HepG2 (cell line): ENCODE data around the gene MTX1. TPM values are rescaled to one million over a fixed set of nuclear protein-coding genes. Genes with fewer than 3 reads are reported as not detected.

Experiments
- BRCA1 ChIP-seq: sonication (generic); formaldehyde crosslinking; IDR thresholded peaks from 2 replicates; pipeline ENCODE4 v1.4.0; 2020; ENCODE audit warnings: missing genetic modification reagents
- GABPA ChIP-seq, 2 experiments: IDR thresholded peaks; 2 replicates each; pipeline ENCODE4 v1.6.1; 2011 to 2016; ENCODE audit warnings: low read depth in 2 of 2, low read length in 1 of 2, missing biosample characterization in 1 of 2, missing genetic modification characterization in 1 of 2
- HMGXB3 ChIP-seq: sonication (generic); formaldehyde crosslinking; IDR thresholded peaks from 2 replicates; pipeline ENCODE4 v1.4.0; 2020; ENCODE audit warnings: missing genetic modification reagents, borderline replicate concordance
- HOXD1 ChIP-seq: sonication (generic); formaldehyde crosslinking; IDR thresholded peaks from 2 replicates; pipeline ENCODE4 v1.5.0; 2020; ENCODE audit warnings: missing genetic modification reagents
- KDM5A ChIP-seq: fragments of 200-600 bp; sonication (generic); IDR thresholded peaks from 2 replicates; pipeline ENCODE4 v1.7.0; 2018; ENCODE audit warnings: antibody characterized with exemption, mild to moderate bottlenecking, low read length, borderline replicate concordance
- NR2C2 ChIP-seq: sonication (generic); formaldehyde crosslinking; IDR thresholded peaks from 2 replicates; pipeline ENCODE4 v1.4.0; 2020; ENCODE audit warnings: missing genetic modification reagents, mild to moderate bottlenecking, moderate library complexity, borderline replicate concordance
- TSC22D2 ChIP-seq: sonication (generic); formaldehyde crosslinking; IDR thresholded peaks from 2 replicates; pipeline ENCODE4 v1.5.1; 2020; ENCODE audit warnings: missing genetic modification reagents, mild to moderate bottlenecking, borderline replicate concordance
- XBP1 ChIP-seq: sonication (generic); formaldehyde crosslinking; IDR thresholded peaks from 2 replicates; pipeline ENCODE4 v1.5.0; 2020; ENCODE audit warnings: missing genetic modification reagents
- ZBTB1 ChIP-seq: sonication (generic); formaldehyde crosslinking; IDR thresholded peaks from 2 replicates; pipeline ENCODE4 v1.4.0; 2020; ENCODE audit warnings: missing genetic modification reagents, borderline replicate concordance
- ZNF530 ChIP-seq: sonication (generic); formaldehyde crosslinking; IDR thresholded peaks from 2 replicates; pipeline ENCODE4 v1.5.0; 2020; ENCODE audit warnings: low read depth, mild to moderate bottlenecking, missing genetic modification reagents
- polyA plus RNA-seq, 8 experiments: library from polyadenylated mRNA; depleted of rRNA in 3 of 8; stranded (reverse) in 7 of 8; unstranded in 1 of 8; fragments of >200 nt; fragmentation: Illumina TruSeq in 4 of 8; extraction: Trizol in 4 of 8; gene quantifications; 2 replicates each; pipeline versions ENCODE4 v1.2.1 to v1.2.3, GENCODE V29; 2011 to 2016; ENCODE audit warnings: low read depth in 4 of 8, missing spikeins in 1 of 8, mixed read lengths in 1 of 8; ENCODE audit not compliant: insufficient read depth in 1 of 8
- total RNA-seq, 5 experiments: library from RNA; depleted of rRNA; stranded (reverse); fragments of >200 nt; fragmentation: Illumina TruSeq; extraction: Trizol; gene quantifications; 2 replicates each; pipeline ENCODE4 v1.2.3, GENCODE V29; 2016; ENCODE audit warnings: low read depth in 1 of 5
- TF ChIP-seq, protein P1 (sequence below): sonication (generic); formaldehyde crosslinking; IDR thresholded peaks from 2 replicates; pipeline ENCODE4 v1.5.1; 2020; ENCODE audit warnings: mild to moderate bottlenecking, missing genetic modification reagents, moderate library complexity
- TF ChIP-seq, protein P2 (sequence below): sonication (generic); IDR thresholded peaks from 2 replicates; pipeline ENCODE4 v1.6.1; 2016; ENCODE audit warnings: low read depth, borderline replicate concordance

The MTX1 gene
- total and polyA plus RNA-seq, 2 of the 13 experiments (the other 11 are each of a cell fraction or from before 2014, with no cell fraction given), result 64.5 to 72.6 TPM

- TF ChIP-seq, protein P1, sequence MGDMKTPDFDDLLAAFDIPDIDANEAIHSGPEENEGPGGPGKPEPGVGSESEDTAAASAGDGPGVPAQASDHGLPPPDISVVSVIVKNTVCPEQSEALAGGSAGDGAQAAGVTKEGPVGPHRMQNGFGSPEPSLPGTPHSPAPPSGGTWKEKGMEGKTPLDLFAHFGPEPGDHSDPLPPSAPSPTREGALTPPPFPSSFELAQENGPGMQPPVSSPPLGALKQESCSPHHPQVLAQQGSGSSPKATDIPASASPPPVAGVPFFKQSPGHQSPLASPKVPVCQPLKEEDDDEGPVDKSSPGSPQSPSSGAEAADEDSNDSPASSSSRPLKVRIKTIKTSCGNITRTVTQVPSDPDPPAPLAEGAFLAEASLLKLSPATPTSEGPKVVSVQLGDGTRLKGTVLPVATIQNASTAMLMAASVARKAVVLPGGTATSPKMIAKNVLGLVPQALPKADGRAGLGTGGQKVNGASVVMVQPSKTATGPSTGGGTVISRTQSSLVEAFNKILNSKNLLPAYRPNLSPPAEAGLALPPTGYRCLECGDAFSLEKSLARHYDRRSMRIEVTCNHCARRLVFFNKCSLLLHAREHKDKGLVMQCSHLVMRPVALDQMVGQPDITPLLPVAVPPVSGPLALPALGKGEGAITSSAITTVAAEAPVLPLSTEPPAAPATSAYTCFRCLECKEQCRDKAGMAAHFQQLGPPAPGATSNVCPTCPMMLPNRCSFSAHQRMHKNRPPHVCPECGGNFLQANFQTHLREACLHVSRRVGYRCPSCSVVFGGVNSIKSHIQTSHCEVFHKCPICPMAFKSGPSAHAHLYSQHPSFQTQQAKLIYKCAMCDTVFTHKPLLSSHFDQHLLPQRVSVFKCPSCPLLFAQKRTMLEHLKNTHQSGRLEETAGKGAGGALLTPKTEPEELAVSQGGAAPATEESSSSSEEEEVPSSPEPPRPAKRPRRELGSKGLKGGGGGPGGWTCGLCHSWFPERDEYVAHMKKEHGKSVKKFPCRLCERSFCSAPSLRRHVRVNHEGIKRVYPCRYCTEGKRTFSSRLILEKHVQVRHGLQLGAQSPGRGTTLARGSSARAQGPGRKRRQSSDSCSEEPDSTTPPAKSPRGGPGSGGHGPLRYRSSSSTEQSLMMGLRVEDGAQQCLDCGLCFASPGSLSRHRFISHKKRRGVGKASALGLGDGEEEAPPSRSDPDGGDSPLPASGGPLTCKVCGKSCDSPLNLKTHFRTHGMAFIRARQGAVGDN (CRISPR knock-in tag), result peak; percentile 56
- TF ChIP-seq NR2C2 (CRISPR knock-in tag) (no peak), ZNF530 (CRISPR knock-in tag) (no peak), TSC22D2 (CRISPR knock-in tag) (no peak), HOXD1 (no peak), BRCA1 (no peak), ZBTB1 (CRISPR knock-in tag) (peak; percentile 34; the same call in 1 of the 2 replicates), KDM5A (no peak), HMGXB3 (CRISPR knock-in tag) (no peak), XBP1 (no peak), GABPA (IDR thresholded peaks at IDR 0.05; ENCODE audit: low read depth, low read length) (no peak), GABPA (CRISPR knock-in tag; IDR thresholded peaks at IDR 0.05; ENCODE audit: low read depth) (peak; percentile 20; the same call in 1 of the 2 replicates)
- TF ChIP-seq, protein P2, sequence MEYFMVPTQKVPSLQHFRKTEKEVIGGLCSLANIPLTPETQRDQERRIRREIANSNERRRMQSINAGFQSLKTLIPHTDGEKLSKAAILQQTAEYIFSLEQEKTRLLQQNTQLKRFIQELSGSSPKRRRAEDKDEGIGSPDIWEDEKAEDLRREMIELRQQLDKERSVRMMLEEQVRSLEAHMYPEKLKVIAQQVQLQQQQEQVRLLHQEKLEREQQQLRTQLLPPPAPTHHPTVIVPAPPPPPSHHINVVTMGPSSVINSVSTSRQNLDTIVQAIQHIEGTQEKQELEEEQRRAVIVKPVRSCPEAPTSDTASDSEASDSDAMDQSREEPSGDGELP, result peak; percentile 34; the same call in 1 of the 2 replicates
Measured at GRCh38 chr1:155166471-155167165, 41.9 kb upstream of the MTX1 start (continued).
